Stimulated activated memory B cell treated with anti-CD40 and anti-IgM and Interleukin-4, amounts not matched to agents 10 μg/mL and 1 μg/mL and 100 μg/mL, for 72 hours (primary cell): Measurements from ENCODE around the gene PTPRU.

ENCODE experiments used
- ATAC-seq: fragments of 150-1000 bp; cut with Tn5 transposase; 2 replicates; pipeline ENCODE4 v1.10.0; 2021
- H3K27ac Mint-ChIP-seq: one replicate; pipeline ENCODE4 v1.8.0; 2022; ENCODE audit warnings: mild to moderate bottlenecking, mixed read lengths
- H3K27me3 Mint-ChIP-seq: one replicate; pipeline ENCODE4 v1.8.0; 2022; ENCODE audit warnings: mixed read lengths
- H3K36me3 Mint-ChIP-seq: one replicate; pipeline ENCODE4 v1.8.0; 2022; ENCODE audit warnings: mixed read lengths
- H3K4me1 Mint-ChIP-seq: one replicate; pipeline ENCODE4 v1.8.0; 2022; ENCODE audit warnings: mixed read lengths
- H3K4me3 Mint-ChIP-seq: one replicate; pipeline ENCODE4 v1.8.0; 2022; ENCODE audit warnings: mild to moderate bottlenecking, moderate library complexity, mixed read lengths
- H3K9me3 Mint-ChIP-seq: one replicate; pipeline ENCODE4 v1.8.0; 2022; ENCODE audit warnings: mixed read lengths

The PTPRU gene

GRCh38 chr1:29235955-29236711, at the start of gene PTPRU:
TSS of gene PTPRU (plus strand) at chr1:29236522. CDS start at chr1:29236645, 123 bp downstream.
- Mint-ChIP-seq H3K4me3 (peak within 1 kb of the TSS; percentile 81), H3K36me3 (no peaks in the 10 kb centered on the region), H3K27me3 (peaks cover 64% of the 10 kb centered on the region), H3K27ac (no peak within 1 kb of the TSS), H3K9me3 (no peaks in the 10 kb centered on the region), H3K4me1 (peaks cover 21% of the 10 kb centered on the region)
- peak; percentile 90 for ATAC-seq

DNA sequence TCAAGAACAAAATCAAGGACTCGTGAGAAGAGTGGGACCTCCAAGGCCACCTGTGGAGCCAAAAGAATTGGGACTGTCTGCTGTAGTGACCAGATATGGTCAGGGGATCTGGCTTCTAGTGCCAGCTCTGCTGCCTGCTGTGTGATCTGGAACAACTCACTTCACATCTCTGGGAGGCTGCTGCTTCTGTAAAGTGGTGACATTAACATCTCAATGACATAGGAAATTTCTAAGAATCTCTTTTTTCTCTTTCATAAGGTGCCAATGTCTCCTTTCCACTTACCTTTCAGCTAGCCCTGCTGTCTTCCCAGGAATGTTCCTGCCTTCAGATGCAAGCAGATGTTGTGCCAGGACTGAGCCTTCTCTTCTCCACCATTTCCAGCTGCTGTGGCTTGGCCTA, 49.6 kb upstream of the PTPRU start:
- Mint-ChIP-seq H3K36me3 (no peaks in the 10 kb centered on the region), H3K4me1 (peaks cover 6% of the 10 kb centered on the region), H3K27ac (no peak overlapping the region), H3K27me3 (no peaks in the 10 kb centered on the region), H3K9me3 (no peaks in the 10 kb centered on the region), H3K4me3 (no peak overlapping the region)
- no peak for ATAC-seq

GRCh38 chr1:29190718-29191117, 45.6 kb upstream of the PTPRU start:
- H3K27me3 Mint-ChIP-seq: no peaks in the 10 kb centered on the region
- H3K4me3 Mint-ChIP-seq: no peak overlapping the region
- H3K36me3 Mint-ChIP-seq: peaks cover 30% of the 10 kb centered on the region
- H3K27ac Mint-ChIP-seq: no peak overlapping the region
- ATAC-seq: no peak
- no peaks in the 10 kb centered on the region for H3K9me3 Mint-ChIP-seq
- H3K4me1 Mint-ChIP-seq: no peaks in the 10 kb centered on the region

- H3K9me3 Mint-ChIP-seq: no peaks in the 10 kb centered on the region
- H3K4me3 Mint-ChIP-seq: no peak overlapping the region
- no peaks in the 10 kb centered on the region for H3K27me3 Mint-ChIP-seq
- no peak for ATAC-seq
- no peaks in the 10 kb centered on the region for H3K4me1 Mint-ChIP-seq
- H3K27ac Mint-ChIP-seq: no peak overlapping the region
- peaks cover 40% of the 10 kb centered on the region for H3K36me3 Mint-ChIP-seq
These were observed 42.4 kb upstream of the PTPRU start for GRCh38 chr1:29193879-29194455.

DNA sequence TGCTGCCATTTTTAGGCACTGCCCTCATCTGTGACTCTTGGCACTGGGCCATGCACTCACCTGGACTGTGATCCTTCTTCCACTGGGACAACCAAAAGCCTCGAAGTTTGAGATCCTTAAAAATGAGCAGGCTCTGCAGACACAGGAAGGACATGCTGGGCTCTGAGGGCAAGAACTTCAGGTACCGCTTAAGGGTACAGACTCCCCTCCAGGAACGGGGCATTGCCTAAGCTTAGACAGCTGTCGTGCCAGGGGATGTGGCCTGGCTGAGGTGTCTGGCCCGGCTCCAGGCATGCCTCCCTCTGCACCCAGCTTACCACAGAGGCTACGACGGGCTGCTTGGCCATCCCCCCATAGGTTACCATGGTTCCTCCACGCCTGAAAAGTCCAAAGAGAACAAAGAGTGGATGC, 40.4 kb upstream of the PTPRU start:
- no peaks in the 10 kb centered on the region for H3K27me3 Mint-ChIP-seq
- no peak overlapping the region for H3K27ac Mint-ChIP-seq
- no peaks in the 10 kb centered on the region for H3K4me1 Mint-ChIP-seq
- no peaks in the 10 kb centered on the region for H3K9me3 Mint-ChIP-seq
- H3K4me3 Mint-ChIP-seq: no peak overlapping the region
- no peak for ATAC-seq
- peaks cover 47% of the 10 kb centered on the region for H3K36me3 Mint-ChIP-seq

DNA sequence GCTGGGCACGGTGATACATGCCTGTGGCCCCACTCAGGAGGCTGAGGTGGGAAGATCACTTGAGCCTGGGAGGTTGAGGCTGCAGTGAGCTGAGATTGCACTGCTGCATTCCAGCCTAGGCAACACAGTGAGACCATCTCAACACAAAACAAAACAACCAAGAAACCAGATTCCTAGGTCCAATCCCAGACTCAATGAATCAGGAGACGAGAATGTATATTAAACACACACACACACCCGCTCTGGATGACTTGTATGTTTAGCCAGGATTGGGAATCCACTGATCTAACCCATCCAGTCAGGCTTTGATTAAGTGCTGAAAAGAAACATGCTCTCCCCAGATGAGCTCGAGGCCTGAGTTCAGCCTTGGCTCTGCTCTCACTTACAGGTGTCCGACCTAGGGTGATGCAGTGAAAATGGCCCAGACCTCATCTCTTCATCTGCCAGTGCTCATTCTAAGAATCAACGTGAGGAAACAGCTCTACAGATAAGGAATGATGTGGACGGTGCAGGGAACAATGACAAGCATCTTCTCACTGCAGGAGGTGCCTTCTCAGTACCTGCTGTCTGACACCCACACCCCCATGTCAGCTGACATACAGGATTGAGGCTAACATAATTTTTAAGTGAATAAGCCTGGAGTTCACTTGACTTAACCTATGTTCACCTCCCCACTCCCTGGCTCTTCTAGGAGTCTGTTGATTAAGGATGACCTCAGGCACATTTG, 39.3 kb upstream of the PTPRU start:
- no peak overlapping the region for H3K27ac Mint-ChIP-seq
- no peaks in the 10 kb centered on the region for H3K4me1 Mint-ChIP-seq
- ATAC-seq: no peak
- no peaks in the 10 kb centered on the region for H3K9me3 Mint-ChIP-seq
- no peaks in the 10 kb centered on the region for H3K27me3 Mint-ChIP-seq
- no peak overlapping the region for H3K4me3 Mint-ChIP-seq
- peaks cover 55% of the 10 kb centered on the region for H3K36me3 Mint-ChIP-seq

DNA sequence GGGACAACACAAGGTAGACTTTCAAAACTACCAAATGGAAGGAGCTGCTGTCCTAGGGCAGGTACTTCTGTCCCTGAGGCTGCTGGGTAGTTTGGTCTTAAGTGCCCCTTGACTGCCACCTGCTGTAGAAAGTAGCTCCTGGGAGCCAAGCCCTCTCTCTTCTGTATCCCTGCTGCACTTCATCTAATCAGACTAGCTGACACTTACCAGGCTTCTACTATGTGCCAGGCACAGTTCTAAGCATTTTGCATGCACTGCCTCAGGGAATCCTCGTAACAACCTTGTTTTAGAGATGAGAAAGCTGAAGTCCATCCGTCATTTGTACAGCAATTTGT, 38.8 kb upstream of the PTPRU start:
- no peak overlapping the region for H3K4me3 Mint-ChIP-seq
- no peak overlapping the region for H3K27ac Mint-ChIP-seq
- H3K27me3 Mint-ChIP-seq: no peaks in the 10 kb centered on the region
- H3K4me1 Mint-ChIP-seq: no peaks in the 10 kb centered on the region
- H3K9me3 Mint-ChIP-seq: no peaks in the 10 kb centered on the region
- H3K36me3 Mint-ChIP-seq: peaks cover 51% of the 10 kb centered on the region
- ATAC-seq: peak; percentile 78

- ATAC-seq: no peak
These were observed 38.3 kb upstream of the PTPRU start for GRCh38 chr1:29197993-29198392.

DNA sequence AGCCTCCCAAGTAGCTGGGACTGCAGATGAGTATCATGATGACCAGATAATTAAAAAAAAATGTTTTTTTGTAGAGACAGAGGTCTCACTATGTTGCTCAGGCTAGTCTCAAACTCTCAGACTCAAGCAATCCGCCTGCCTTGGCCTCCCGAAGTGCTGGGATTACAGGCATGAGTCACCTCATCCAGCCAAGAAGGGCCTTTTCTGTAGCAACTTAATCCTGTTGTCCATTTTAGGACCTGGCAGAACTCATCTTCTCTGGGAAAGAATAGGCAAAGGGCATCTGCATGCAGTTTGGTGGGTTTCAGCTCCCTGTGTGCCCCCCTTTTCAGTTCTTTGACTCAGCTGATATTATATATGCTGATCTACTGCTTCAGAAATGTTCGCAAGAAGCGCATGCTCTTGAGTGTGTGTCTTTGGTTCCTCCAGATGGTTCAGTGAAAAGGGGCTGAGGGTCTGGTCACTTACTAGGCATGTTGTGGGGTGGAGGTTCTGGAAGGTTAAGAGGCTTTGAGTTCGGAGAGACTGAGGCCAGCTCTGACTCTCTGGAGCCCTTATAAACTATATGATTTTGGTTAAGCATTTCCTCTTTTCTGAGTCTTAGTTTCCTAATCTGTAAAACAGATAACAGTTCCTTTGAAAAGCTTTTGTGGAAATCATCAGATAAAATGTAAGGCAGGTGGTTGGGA, 35.3 kb upstream of the PTPRU start:
- H3K4me3 Mint-ChIP-seq: no peak overlapping the region
- H3K27me3 Mint-ChIP-seq: no peaks in the 10 kb centered on the region
- H3K9me3 Mint-ChIP-seq: no peaks in the 10 kb centered on the region

More at GRCh38 chr1:29197993-29198392, 38.3 kb upstream of the PTPRU start:
- peaks cover 51% of the 10 kb centered on the region for H3K36me3 Mint-ChIP-seq
- no peak overlapping the region for H3K4me3 Mint-ChIP-seq
- no peaks in the 10 kb centered on the region for H3K4me1 Mint-ChIP-seq
- H3K27me3 Mint-ChIP-seq: no peaks in the 10 kb centered on the region
- no peak overlapping the region for H3K27ac Mint-ChIP-seq
- H3K9me3 Mint-ChIP-seq: no peaks in the 10 kb centered on the region

GRCh38 chr1:29201595-29202051, 34.7 kb upstream of the PTPRU start:
- ATAC-seq: no peak
- Mint-ChIP-seq H3K27me3 (no peaks in the 10 kb centered on the region), H3K36me3 (peaks cover 46% of the 10 kb centered on the region), H3K9me3 (no peaks in the 10 kb centered on the region), H3K4me1 (no peaks in the 10 kb centered on the region), H3K4me3 (no peak overlapping the region), H3K27ac (no peak overlapping the region)

More for the DNA sequence above, 35.3 kb upstream of the PTPRU start:
- peaks cover 46% of the 10 kb centered on the region for H3K36me3 Mint-ChIP-seq
- no peaks in the 10 kb centered on the region for H3K4me1 Mint-ChIP-seq
- ATAC-seq: no peak
- no peak overlapping the region for H3K27ac Mint-ChIP-seq

DNA sequence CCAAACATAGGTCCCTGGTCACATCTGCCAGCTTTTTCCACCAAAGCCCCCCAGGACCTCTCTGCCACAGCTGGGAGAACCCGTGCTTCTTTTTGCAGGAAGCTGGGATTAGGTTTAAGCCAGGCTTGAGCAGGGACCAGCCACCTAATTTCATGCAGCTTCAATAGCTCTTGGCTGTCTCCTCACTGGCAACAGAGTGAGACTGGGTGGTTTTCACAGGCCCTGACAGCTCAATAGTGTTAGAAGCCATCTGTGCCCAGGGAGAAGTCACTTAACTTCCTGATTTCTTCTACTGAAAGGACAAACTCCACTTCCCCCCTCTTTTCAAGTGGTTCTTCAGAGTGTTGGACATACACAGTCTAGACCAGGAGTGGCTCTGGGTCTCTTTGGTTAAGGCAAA, 34.3 kb upstream of the PTPRU start:
- Mint-ChIP-seq H3K4me3 (no peak overlapping the region), H3K9me3 (no peaks in the 10 kb centered on the region), H3K27me3 (no peaks in the 10 kb centered on the region), H3K27ac (no peak overlapping the region), H3K36me3 (peaks cover 46% of the 10 kb centered on the region), H3K4me1 (no peaks in the 10 kb centered on the region)
- ATAC-seq: no peak

GRCh38 chr1:29202584-29203340, 33.6 kb upstream of the PTPRU start:
- no peaks in the 10 kb centered on the region for H3K27me3 Mint-ChIP-seq
- peak; percentile 86 for ATAC-seq
- no peak overlapping the region for H3K4me3 Mint-ChIP-seq
- H3K9me3 Mint-ChIP-seq: no peaks in the 10 kb centered on the region
- no peak overlapping the region for H3K27ac Mint-ChIP-seq
- H3K36me3 Mint-ChIP-seq: peaks cover 40% of the 10 kb centered on the region
- H3K4me1 Mint-ChIP-seq: no peaks in the 10 kb centered on the region

DNA sequence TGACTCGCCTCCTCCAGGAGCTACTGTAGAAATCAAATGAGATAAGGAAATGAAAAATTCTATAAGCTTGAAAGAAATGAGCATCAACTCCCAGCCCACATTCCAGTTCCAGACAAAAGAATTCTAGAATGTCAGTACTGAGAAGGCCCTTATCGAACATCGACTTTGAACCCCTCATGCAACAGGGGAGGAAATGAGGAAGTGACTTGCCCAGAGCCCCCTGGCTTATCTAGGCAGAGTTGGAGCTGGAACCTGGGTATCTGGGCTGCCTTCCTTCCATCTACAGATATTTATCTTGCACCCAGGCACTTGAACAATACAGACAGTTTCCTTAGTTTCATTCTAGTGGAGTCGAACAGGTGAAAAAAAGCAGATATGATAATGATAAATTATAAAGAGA, 27.9 kb upstream of the PTPRU start:
- Mint-ChIP-seq H3K4me3 (no peak overlapping the region), H3K4me1 (peaks cover 23% of the 10 kb centered on the region), H3K36me3 (peaks cover 54% of the 10 kb centered on the region), H3K9me3 (no peaks in the 10 kb centered on the region), H3K27me3 (no peaks in the 10 kb centered on the region), H3K27ac (no peak overlapping the region)
- no peak for ATAC-seq

DNA sequence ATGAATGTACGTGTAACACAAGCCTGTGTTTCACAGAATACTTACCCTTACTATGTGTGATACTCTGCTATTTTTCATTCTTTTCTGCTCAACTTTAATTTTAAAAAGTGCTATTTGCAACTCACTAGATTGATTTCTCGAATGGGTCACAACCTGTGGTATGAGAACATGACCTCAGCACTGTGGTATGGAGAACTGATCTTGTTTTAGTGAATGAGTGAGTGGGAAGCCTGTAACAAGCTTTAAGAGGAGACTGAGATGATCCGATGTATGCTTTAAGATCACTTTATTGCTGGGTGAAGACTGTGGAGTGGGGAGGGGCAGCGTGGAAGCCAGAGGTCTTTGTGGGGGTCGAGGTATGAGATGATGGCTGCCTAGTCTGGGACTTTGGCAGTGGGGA, 27.1 kb upstream of the PTPRU start:
- H3K4me3 Mint-ChIP-seq: no peak overlapping the region
- no peaks in the 10 kb centered on the region for H3K9me3 Mint-ChIP-seq
- H3K36me3 Mint-ChIP-seq: peaks cover 51% of the 10 kb centered on the region
- peaks cover 23% of the 10 kb centered on the region for H3K4me1 Mint-ChIP-seq
- H3K27me3 Mint-ChIP-seq: no peaks in the 10 kb centered on the region
- no peak for ATAC-seq
- peak overlapping the region; percentile 13 for H3K27ac Mint-ChIP-seq
